Mesenchymal stem cell (in vitro differentiated cells and primary cell): ENCODE results near the gene MEI1.

Experiments used
- DNase-seq: peaks from one replicate; pipeline ENCODE4 v3.0.0-alpha.2; 2013
- H2AFZ ChIP-seq: one replicate; pipeline ENCODE4 v1.6.1; 2013; ENCODE audit warnings: low read depth, mild to moderate bottlenecking, control low read depth, inconsistent platforms, low read length, moderate library complexity
- H2AK5ac ChIP-seq: 2 replicates; pipeline ENCODE4 v1.6.1; 2013; ENCODE audit warnings: low read length, moderate library complexity, mild to moderate bottlenecking, inconsistent platforms; ENCODE audit not compliant: severe bottlenecking
- H2BK120ac ChIP-seq: one replicate; pipeline ENCODE4 v1.6.1; 2013; ENCODE audit warnings: low read depth, mild to moderate bottlenecking, inconsistent platforms, low read length, moderate library complexity
- H2BK12ac ChIP-seq, 2 experiments: one replicate each; pipeline ENCODE4 v1.6.1; 2013; ENCODE audit warnings: inconsistent platforms in 2 of 2, low read length in 2 of 2, mild to moderate bottlenecking in 2 of 2, moderate library complexity in 2 of 2, control low read depth in 1 of 2
- H2BK15ac ChIP-seq: one replicate; pipeline ENCODE4 v1.6.1; 2013; ENCODE audit warnings: mild to moderate bottlenecking, low read depth, inconsistent platforms; ENCODE audit not compliant: poor library complexity, severe bottlenecking
- H2BK5ac ChIP-seq: 2 replicates; pipeline ENCODE4 v1.6.1; 2013; ENCODE audit warnings: low read depth, mild to moderate bottlenecking, low read length, control low read depth, inconsistent platforms; ENCODE audit not compliant: poor library complexity, severe bottlenecking
- H3K14ac ChIP-seq, 2 experiments: one replicate each; pipeline ENCODE4 v1.6.1; 2013; ENCODE audit warnings: inconsistent platforms in 2 of 2, low read length in 2 of 2, control low read depth in 1 of 2, mild to moderate bottlenecking in 1 of 2, moderate library complexity in 1 of 2
- H3K18ac ChIP-seq, 2 experiments: one replicate each; pipeline ENCODE4 v1.6.1; 2013; ENCODE audit warnings: inconsistent platforms in 2 of 2, low read length in 2 of 2, control low read depth in 1 of 2, low read depth in 1 of 2, mild to moderate bottlenecking in 1 of 2
- H3K23ac ChIP-seq, 2 experiments: one replicate each; pipeline ENCODE4 v1.6.1; 2013; ENCODE audit warnings: inconsistent platforms in 2 of 2, low read length in 2 of 2, mild to moderate bottlenecking in 2 of 2, moderate library complexity in 2 of 2, control low read depth in 1 of 2
- H3K27ac ChIP-seq: 2 replicates; pipeline ENCODE4 v1.5.1; 2013; ENCODE audit warnings: mild to moderate bottlenecking, moderate library complexity, low read length, control low read depth, inconsistent platforms; ENCODE audit not compliant: poor library complexity, severe bottlenecking
- H3K27me3 ChIP-seq, 2 experiments: 2 replicates each; pipeline versions ENCODE4 v1.6.1 to v1.7.0; 2013; ENCODE audit warnings: low read length in 2 of 2, mild to moderate bottlenecking in 2 of 2, moderate library complexity in 2 of 2, control low read depth in 1 of 2, inconsistent platforms in 1 of 2; ENCODE audit not compliant: control insufficient read depth in 1 of 2, insufficient read depth in 1 of 2
- H3K36me3 ChIP-seq, 2 experiments: 2 replicates each; pipeline versions ENCODE4 v1.6.1 to v1.7.0; 2013; ENCODE audit warnings: low read length in 2 of 2, control low read depth in 1 of 2, inconsistent platforms in 1 of 2, low read depth in 1 of 2, mild to moderate bottlenecking in 1 of 2; ENCODE audit not compliant: insufficient read depth in 2 of 2, control insufficient read depth in 1 of 2
- H3K4ac ChIP-seq, 2 experiments: one replicate each; pipeline ENCODE4 v1.6.1; 2013; ENCODE audit warnings: inconsistent platforms in 2 of 2, low read length in 2 of 2, mild to moderate bottlenecking in 2 of 2, moderate library complexity in 2 of 2, control low read depth in 1 of 2, low read depth in 1 of 2
- H3K4me1 ChIP-seq: 2 replicates; pipeline ENCODE4 v1.6.1; 2013; ENCODE audit warnings: low read depth, low read length, control low read depth; ENCODE audit not compliant: control insufficient read depth, insufficient read depth
- H3K4me2 ChIP-seq: 2 replicates; pipeline ENCODE4 v1.6.1; 2013; ENCODE audit warnings: low read length, mild to moderate bottlenecking, inconsistent platforms; ENCODE audit not compliant: poor library complexity, severe bottlenecking
- H3K4me3 ChIP-seq, 2 experiments: 2 replicates each; pipeline versions ENCODE4 v1.5.1 to v1.7.0; 2013; ENCODE audit warnings: low read length in 2 of 2, mild to moderate bottlenecking in 2 of 2, control low read depth in 1 of 2, low read depth in 1 of 2; ENCODE audit not compliant: insufficient read depth in 1 of 2
- H3K79me1 ChIP-seq: replicated peaks from 2 replicates; pipeline ENCODE4 v1.6.1; 2013; ENCODE audit warnings: mild to moderate bottlenecking, control low read depth, low read length, inconsistent platforms; ENCODE audit not compliant: poor library complexity, severe bottlenecking
- H3K9ac ChIP-seq: 2 replicates; pipeline ENCODE4 v1.7.0; 2013; ENCODE audit warnings: mild to moderate bottlenecking, low read length, moderate library complexity
- H3K9me3 ChIP-seq: 2 replicates; pipeline ENCODE4 v1.7.0; 2013; ENCODE audit warnings: mild to moderate bottlenecking, low read length; ENCODE audit not compliant: control insufficient read depth
- H4K8ac ChIP-seq: one replicate; pipeline ENCODE4 v1.6.1; 2013; ENCODE audit warnings: inconsistent platforms, mild to moderate bottlenecking, low read length, moderate library complexity
- H4K91ac ChIP-seq: one replicate; pipeline ENCODE4 v1.6.1; 2013; ENCODE audit warnings: mild to moderate bottlenecking, low read length, inconsistent platforms
- WGBS: methylation state at CpG from one replicate; pipeline ENCODE4 v1.1.7; 2013; ENCODE audit warnings: mixed read lengths; 5-methylcytosine and 5-hydroxymethylcytosine counted together

The MEI1 gene

GRCh38 chr22:41781507-41781906 is 82.2 kb downstream of the MEI1 start:
- Histone ChIP-seq H2AK5ac (no peak overlapping the region), H3K4ac (no peak overlapping the region), H3K4me3 (no peak overlapping the region), H3K14ac (no peak overlapping the region), H4K91ac (peak overlapping the region; percentile 28), H2BK12ac (no peak overlapping the region), H3K79me1 (no peaks in the 10 kb centered on the region), H3K9ac (no peak overlapping the region), H3K23ac (no peak overlapping the region), H3K36me3 (no peaks in the 10 kb centered on the region), H3K27me3 (no peaks in the 10 kb centered on the region), H3K27ac (no peak overlapping the region), H4K8ac (no peak overlapping the region), H2BK5ac (no peak overlapping the region), H2BK15ac (no peak overlapping the region), H3K4me1 (peaks cover 9% of the 10 kb centered on the region), H3K18ac (no peak overlapping the region), H2BK120ac (no peak overlapping the region), H2AFZ (no peak overlapping the region), H3K4me2 (no peak overlapping the region), H3K9me3 (no peaks in the 10 kb centered on the region)
- WGBS, result 91% methylated on average over 1 of the region's 1 CpG
- DNase-seq, result no peak

- H2AFZ ChIP-seq, result no peak overlapping the region
- DNase-seq, result no peak
- H2BK15ac ChIP-seq, result no peak overlapping the region
- H4K91ac ChIP-seq, result no peak overlapping the region
- H4K8ac ChIP-seq, result no peak overlapping the region
- WGBS, result 84% methylated on average over 5 of the region's 6 CpGs
- no peak overlapping the region for H3K18ac ChIP-seq
- no peak overlapping the region for H3K4me3 ChIP-seq
- no peak overlapping the region for H2BK120ac ChIP-seq
- no peak overlapping the region for H3K23ac ChIP-seq
- H3K36me3 ChIP-seq, result no peaks in the 10 kb centered on the region
- no peak overlapping the region for H3K27ac ChIP-seq
- H3K9ac ChIP-seq, result no peak overlapping the region
- peaks cover 9% of the 10 kb centered on the region for H3K4me1 ChIP-seq
- no peaks in the 10 kb centered on the region for H3K9me3 ChIP-seq
- H3K4ac ChIP-seq, result no peak overlapping the region
- H2AK5ac ChIP-seq, result no peak overlapping the region
- H3K79me1 ChIP-seq, result no peaks in the 10 kb centered on the region
- no peak overlapping the region for H3K14ac ChIP-seq
- no peak overlapping the region for H2BK5ac ChIP-seq
- no peak overlapping the region for H3K4me2 ChIP-seq
- no peaks in the 10 kb centered on the region for H3K27me3 ChIP-seq
- H2BK12ac ChIP-seq, result no peak overlapping the region
These were observed 83.0 kb downstream of the MEI1 start for GRCh38 chr22:41782316-41782715.

GRCh38 chr22:41782751-41783150 is 83.4 kb downstream of the MEI1 start:
- Histone ChIP-seq H3K4me1 (peaks cover 9% of the 10 kb centered on the region), H3K4me3 (no peak overlapping the region), H2AFZ (no peak overlapping the region), H4K8ac (no peak overlapping the region), H3K27me3 (no peaks in the 10 kb centered on the region), H3K27ac (no peak overlapping the region), H2BK120ac (no peak overlapping the region), H2BK12ac (no peak overlapping the region), H3K79me1 (no peaks in the 10 kb centered on the region), H3K4ac (no peak overlapping the region), H3K18ac (no peak overlapping the region), H3K9me3 (no peaks in the 10 kb centered on the region), H3K23ac (no peak overlapping the region), H3K14ac (peak overlapping the region in 1 of 2 experiments; percentile 44), H2AK5ac (no peak overlapping the region), H2BK5ac (no peak overlapping the region), H3K9ac (no peak overlapping the region), H4K91ac (no peak overlapping the region), H2BK15ac (no peak overlapping the region), H3K36me3 (no peaks in the 10 kb centered on the region), H3K4me2 (no peak overlapping the region)
- DNase-seq, result no peak
- 93% methylated on average over 2 of the region's 2 CpGs for WGBS

- Histone ChIP-seq H3K36me3 (no peaks in the 10 kb centered on the region), H3K9me3 (no peaks in the 10 kb centered on the region), H3K23ac (no peak overlapping the region), H4K91ac (no peak overlapping the region), H3K27ac (no peak overlapping the region), H2BK120ac (no peak overlapping the region), H2AK5ac (no peak overlapping the region), H3K27me3 (no peaks in the 10 kb centered on the region), H2BK15ac (no peak overlapping the region), H3K4ac (no peak overlapping the region), H3K4me3 (no peak overlapping the region), H3K9ac (no peak overlapping the region), H3K18ac (no peak overlapping the region), H2BK5ac (no peak overlapping the region), H2AFZ (no peak overlapping the region), H3K14ac (no peak overlapping the region), H3K4me1 (peaks cover under 1% of the 10 kb centered on the region), H3K4me2 (no peak overlapping the region), H3K79me1 (no peaks in the 10 kb centered on the region), H2BK12ac (no peak overlapping the region), H4K8ac (no peak overlapping the region)
- WGBS, result 67% methylated on average over 2 of the region's 2 CpGs
- no peak for DNase-seq
These were observed 88.0 kb downstream of the MEI1 start for GRCh38 chr22:41787331-41787730.
